ENCODE results near the gene ANXA5.

DNA sequence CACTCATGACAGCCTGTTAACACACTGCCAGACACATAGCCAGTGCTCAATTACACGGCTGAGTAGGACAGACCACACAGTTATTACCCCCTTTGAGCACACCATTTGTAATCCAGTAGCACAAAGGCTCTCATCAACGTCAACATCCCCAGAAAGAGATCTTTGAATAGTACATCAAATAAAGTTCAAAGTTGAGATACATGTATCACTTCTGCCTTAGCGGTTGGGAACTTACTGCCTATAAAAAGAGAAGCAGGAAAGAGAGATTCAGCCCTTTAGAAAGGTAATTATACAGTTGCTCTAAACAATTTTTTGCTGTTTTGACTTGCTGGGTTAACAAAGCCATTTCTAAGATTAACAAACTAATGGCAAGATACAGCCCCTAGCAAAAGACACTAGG lies 16.2 kb downstream of the ANXA5 start:
- TF ChIP-seq, protein P1, sequence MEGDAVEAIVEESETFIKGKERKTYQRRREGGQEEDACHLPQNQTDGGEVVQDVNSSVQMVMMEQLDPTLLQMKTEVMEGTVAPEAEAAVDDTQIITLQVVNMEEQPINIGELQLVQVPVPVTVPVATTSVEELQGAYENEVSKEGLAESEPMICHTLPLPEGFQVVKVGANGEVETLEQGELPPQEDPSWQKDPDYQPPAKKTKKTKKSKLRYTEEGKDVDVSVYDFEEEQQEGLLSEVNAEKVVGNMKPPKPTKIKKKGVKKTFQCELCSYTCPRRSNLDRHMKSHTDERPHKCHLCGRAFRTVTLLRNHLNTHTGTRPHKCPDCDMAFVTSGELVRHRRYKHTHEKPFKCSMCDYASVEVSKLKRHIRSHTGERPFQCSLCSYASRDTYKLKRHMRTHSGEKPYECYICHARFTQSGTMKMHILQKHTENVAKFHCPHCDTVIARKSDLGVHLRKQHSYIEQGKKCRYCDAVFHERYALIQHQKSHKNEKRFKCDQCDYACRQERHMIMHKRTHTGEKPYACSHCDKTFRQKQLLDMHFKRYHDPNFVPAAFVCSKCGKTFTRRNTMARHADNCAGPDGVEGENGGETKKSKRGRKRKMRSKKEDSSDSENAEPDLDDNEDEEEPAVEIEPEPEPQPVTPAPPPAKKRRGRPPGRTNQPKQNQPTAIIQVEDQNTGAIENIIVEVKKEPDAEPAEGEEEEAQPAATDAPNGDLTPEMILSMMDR (conservative IDR thresholded peaks at IDR 0.05; ENCODE audit: low read depth, low read length) = no peak
- no peak for TF ChIP-seq EZH2 (IDR thresholded peaks at IDR 0.05; ENCODE audit: low read length, unreplicated experiment)

All from PC-3 (cell line).